ENCODE results near the gene UGCG. TPM values are rescaled to one million over a fixed set of nuclear protein-coding genes. Genes with fewer than 3 reads are reported as not detected.
A peak's percentile ranks its signal among the peaks of the same experiment; 100 is the strongest.

Gene UGCG
- polyA plus RNA-seq, 2 of the 4 experiments (the other 2 are of a cell fraction) = 11.6 to 25.9 TPM

DNA sequence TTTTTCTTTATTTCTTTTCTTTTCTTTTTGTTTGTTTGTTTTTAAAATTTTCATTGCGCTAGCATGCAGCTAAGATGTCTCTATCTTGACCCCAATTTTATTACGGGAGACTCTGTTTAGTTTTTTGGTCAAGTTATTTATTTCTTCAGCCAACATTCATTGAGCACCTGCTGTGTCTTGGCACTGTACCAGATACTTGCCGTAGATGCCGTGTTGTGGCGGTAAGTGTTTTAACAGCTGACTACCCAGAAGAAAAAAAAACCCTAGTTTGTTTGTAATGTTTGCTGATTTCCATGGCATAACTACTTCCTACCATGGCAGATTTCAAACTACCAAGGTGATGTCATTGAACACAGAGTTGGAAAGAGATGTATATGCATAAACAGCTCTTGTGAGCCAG lies 65.0 kb downstream of the UGCG start:
- peak in 1 of 2 experiments; percentile 84 for DNase-seq (ENCODE audit: low read depth in 1 of 2, low spot score in 1 of 2)
- Histone ChIP-seq H3K9me3 (no peaks in the 10 kb centered on the region), H3K4me1 (peaks cover 75% of the 10 kb centered on the region), H3K27ac (peak overlapping the region; percentile 77 to 89; a peak in 5 of 6 replicates), H3K4me3 (no peak overlapping the region), H3K4me2 (peak overlapping the region; percentile 83)
- no peak for ATAC-seq
- TF ChIP-seq, protein P1, sequence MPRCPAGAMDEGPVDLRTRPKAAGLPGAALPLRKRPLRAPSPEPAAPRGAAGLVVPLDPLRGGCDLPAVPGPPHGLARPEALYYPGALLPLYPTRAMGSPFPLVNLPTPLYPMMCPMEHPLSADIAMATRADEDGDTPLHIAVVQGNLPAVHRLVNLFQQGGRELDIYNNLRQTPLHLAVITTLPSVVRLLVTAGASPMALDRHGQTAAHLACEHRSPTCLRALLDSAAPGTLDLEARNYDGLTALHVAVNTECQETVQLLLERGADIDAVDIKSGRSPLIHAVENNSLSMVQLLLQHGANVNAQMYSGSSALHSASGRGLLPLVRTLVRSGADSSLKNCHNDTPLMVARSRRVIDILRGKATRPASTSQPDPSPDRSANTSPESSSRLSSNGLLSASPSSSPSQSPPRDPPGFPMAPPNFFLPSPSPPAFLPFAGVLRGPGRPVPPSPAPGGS (IDR thresholded peaks at IDR 0.05) = 0 out of 3 replicates have a peak, but pooled peaks have one; percentile 21
- TF ChIP-seq ESRRA (IDR thresholded peaks at IDR 0.05; ENCODE audit: borderline replicate concordance, low read length) = no peak
- peak in 1 of 2 experiments; percentile 36; a peak in 1 of 5 replicates for TF ChIP-seq EP300 (IDR thresholded peaks at IDR 0.05)
- TF ChIP-seq JUN (IDR thresholded peaks at IDR 0.05) = peak; percentile 27 to 44; a peak in 2 of 5 replicates
- TF ChIP-seq FOSL2 (IDR thresholded peaks at IDR 0.05) = no peak
- peak; percentile 35; the same call in 1 of the 2 replicates for TF ChIP-seq FOSL2 (CRISPR knock-in tag; IDR thresholded peaks at IDR 0.05)
- peak; percentile 55; the same call in 1 of the 2 replicates for TF ChIP-seq GATA3 (IDR thresholded peaks at IDR 0.05; ENCODE audit: borderline replicate concordance)
- TF ChIP-seq ZNF302 (CRISPR knock-in tag; IDR thresholded peaks at IDR 0.05) = no peak
- TF ChIP-seq, protein P2, sequence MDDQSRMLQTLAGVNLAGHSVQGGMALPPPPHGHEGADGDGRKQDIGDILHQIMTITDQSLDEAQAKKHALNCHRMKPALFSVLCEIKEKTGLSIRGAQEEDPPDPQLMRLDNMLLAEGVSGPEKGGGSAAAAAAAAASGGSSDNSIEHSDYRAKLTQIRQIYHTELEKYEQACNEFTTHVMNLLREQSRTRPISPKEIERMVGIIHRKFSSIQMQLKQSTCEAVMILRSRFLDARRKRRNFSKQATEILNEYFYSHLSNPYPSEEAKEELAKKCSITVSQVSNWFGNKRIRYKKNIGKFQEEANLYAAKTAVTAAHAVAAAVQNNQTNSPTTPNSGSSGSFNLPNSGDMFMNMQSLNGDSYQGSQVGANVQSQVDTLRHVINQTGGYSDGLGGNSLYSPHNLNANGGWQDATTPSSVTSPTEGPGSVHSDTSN (IDR thresholded peaks at IDR 0.05) = peak; percentile 36; the same call in 1 of the 2 replicates
- peak; percentile 23; the same call in 1 of the 3 replicates for TF ChIP-seq SMC3 (IDR thresholded peaks at IDR 0.05)
- peak in 1 of 2 experiments; percentile 12; a peak in 1 of 4 replicates for TF ChIP-seq CEBPB (IDR thresholded peaks at IDR 0.05)
- TF ChIP-seq SREBF2 (IDR thresholded peaks at IDR 0.05) = no peak
- TF ChIP-seq JUNB (IDR thresholded peaks at IDR 0.05) = peak; percentile 51
- TF ChIP-seq RAD21 (conservative IDR thresholded peaks at IDR 0.05 in 1 of 2, IDR thresholded peaks at IDR 0.05 in 1 of 2) = peak; percentile 3 to 36; a peak in 2 of 5 replicates
- FAIRE-seq = no peak
- WGBS (ENCODE audit: missing lambda C conversion rate) = 2% methylated on average over 5 of the region's 5 CpGs
- POLR2A ChIA-PET = interaction anchor here (1.0 to 1.5 kb wide), 2 partner anchors 64 to 65 kb away, joined by 4 to 5 read pairs; partner anchors contain the start of gene UGCG
- CTCF ChIA-PET = interaction anchor here (0.7 to 2.7 kb wide), 8 partner anchors 10 to 178 kb away, joined by 3 to 11 read pairs (median 4); no protein-coding TSS in a partner anchor

DNA sequence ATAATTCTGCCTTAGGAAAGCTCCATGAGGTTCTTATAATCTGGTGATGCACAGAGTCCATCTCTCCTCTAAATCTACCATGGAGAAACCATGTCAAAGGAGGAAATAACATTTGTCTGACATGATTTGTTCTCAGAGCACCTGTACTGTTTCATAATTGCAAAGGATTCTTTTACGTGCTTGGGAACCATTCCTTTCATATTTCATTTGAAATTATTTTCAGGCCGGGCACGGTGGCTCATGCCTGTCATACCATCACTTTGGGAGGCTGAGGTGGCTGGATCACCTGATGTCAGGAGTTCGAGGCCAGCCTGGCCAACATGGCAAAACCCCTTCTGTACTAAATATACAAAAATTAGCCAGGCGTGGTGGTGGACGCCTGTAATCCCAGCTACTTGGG lies 65.4 kb downstream of the UGCG start:
- DNase-seq (ENCODE audit: low read depth in 1 of 2, low spot score in 1 of 2) (no peak), ATAC-seq (no peak), FAIRE-seq (no peak)
- TF ChIP-seq SMC3 (IDR thresholded peaks at IDR 0.05) (no peak; the same call in 2 of the 3 replicates), NR3C1 (IDR thresholded peaks at IDR 0.05) (no peak), PHF8 (IDR thresholded peaks at IDR 0.05; ENCODE audit: borderline replicate concordance, low read depth) (no peak), POLR2AphosphoS2 (conservative IDR thresholded peaks at IDR 0.05; ENCODE audit: low read length) (no peak), MAFK (IDR thresholded peaks at IDR 0.05; ENCODE audit: partially characterized antibody) (no peak), RFX5 (IDR thresholded peaks at IDR 0.05) (no peak), FOXS1 (CRISPR knock-in tag; IDR thresholded peaks at IDR 0.05) (no peak), CEBPB (IDR thresholded peaks at IDR 0.05) (no peak), MYC (IDR thresholded peaks at IDR 0.05; ENCODE audit: borderline replicate concordance, low read length) (no peak), ESRRA (IDR thresholded peaks at IDR 0.05; ENCODE audit: borderline replicate concordance, low read length) (no peak), ZC3H11A (IDR thresholded peaks at IDR 0.05) (no peak), RCOR1 (IDR thresholded peaks at IDR 0.05; ENCODE audit: low read depth, low read length) (no peak), ZNF302 (CRISPR knock-in tag; IDR thresholded peaks at IDR 0.05) (no peak), MAZ (IDR thresholded peaks at IDR 0.05; ENCODE audit: borderline replicate concordance, low read depth, low read length) (no peak), EHMT2 (IDR thresholded peaks at IDR 0.05; ENCODE audit: low read depth) (no peak)
- TF ChIP-seq, protein P3, sequence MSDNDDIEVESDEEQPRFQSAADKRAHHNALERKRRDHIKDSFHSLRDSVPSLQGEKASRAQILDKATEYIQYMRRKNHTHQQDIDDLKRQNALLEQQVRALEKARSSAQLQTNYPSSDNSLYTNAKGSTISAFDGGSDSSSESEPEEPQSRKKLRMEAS (IDR thresholded peaks at IDR 0.05) = no peak
- TF ChIP-seq, protein P4, sequence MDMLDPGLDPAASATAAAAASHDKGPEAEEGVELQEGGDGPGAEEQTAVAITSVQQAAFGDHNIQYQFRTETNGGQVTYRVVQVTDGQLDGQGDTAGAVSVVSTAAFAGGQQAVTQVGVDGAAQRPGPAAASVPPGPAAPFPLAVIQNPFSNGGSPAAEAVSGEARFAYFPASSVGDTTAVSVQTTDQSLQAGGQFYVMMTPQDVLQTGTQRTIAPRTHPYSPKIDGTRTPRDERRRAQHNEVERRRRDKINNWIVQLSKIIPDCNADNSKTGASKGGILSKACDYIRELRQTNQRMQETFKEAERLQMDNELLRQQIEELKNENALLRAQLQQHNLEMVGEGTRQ (IDR thresholded peaks at IDR 0.05) = no peak
- TF ChIP-seq, protein P2 (IDR thresholded peaks at IDR 0.05) = no peak
- Histone ChIP-seq H3K9me3 (no peaks in the 10 kb centered on the region), H3K4me3 (no peak overlapping the region), H3K4me2 (peak overlapping the region; percentile 83), H3K4me1 (peaks cover 80% of the 10 kb centered on the region), H3K27ac (peak overlapping the region; percentile 77 to 89; a peak in 5 of 6 replicates)
- 84% methylated on average over 5 of the region's 6 CpGs for WGBS (ENCODE audit: missing lambda C conversion rate)
- POLR2A ChIA-PET = interaction anchor here (1.0 to 1.5 kb wide), 2 partner anchors 64 to 66 kb away, joined by 4 to 5 read pairs; partner anchors contain the start of gene UGCG
- CTCF ChIA-PET = interaction anchor here (0.7 to 2.7 kb wide), 9 partner anchors 11 to 178 kb away, joined by 3 to 11 read pairs (median 3); no protein-coding TSS in a partner anchor
